GM19324 (cell line): ENCODE results near the gene SMS.

ENCODE experiments used
- ATAC-seq: cut with Tn5 transposase; IDR thresholded peaks from one replicate; pipeline ENCODE4 v1.9.1; 2021; ENCODE audit warnings: mild to moderate bottlenecking, moderate library complexity; ENCODE audit not compliant: unreplicated experiment, low FRiP score

The SMS gene

DNA sequence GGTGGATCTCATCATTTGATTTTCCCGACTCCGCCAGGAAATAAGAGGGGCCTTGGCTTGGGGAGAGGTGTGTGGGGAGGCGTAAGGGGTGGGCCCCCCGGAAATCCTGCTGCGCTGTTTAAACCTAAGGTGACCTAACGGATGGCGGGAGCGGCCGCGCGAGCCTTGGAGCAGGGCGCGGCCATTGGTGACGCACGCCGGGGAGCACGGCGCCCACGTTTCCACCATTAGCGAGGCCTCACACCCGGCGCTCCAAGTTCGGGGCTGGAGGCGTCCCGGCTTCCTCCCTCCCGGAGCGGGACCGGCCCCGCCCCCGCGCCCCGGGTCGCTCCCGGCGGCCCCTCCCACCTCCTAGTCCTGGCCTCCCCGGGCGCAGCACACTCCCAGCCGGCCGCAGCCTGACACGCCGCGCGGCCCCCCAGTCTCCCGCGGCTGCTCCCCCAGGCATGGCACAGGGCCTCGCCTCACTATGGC lies at the start of gene SMS:
Gene SMS, plus strand, starts transcription at position 354 of the 474 bp plus-strand sequence. Its CDS starts 116 bp downstream, at position 470.
- peak; percentile 85 for ATAC-seq

DNA sequence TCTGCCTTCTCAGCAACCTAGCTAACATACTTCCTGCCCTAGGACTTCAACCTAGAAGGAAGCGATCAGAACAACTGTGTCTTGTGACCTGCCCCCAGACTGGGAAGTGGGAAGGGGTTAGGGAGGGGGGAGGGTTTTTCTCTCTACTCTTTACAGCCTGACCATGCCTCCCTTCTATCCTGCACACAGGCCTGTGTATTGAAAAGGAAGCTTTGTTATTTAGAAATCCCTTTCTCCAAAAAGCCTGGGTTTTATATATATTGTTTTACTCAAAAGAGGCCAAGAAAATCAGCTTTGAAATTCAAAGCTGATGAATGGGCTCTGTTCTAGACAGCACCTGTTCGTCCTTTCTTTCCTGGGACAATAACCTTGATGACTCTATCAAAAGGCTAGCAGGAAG lies 35.2 kb upstream of the SMS start:
- ATAC-seq, result no peak

DNA sequence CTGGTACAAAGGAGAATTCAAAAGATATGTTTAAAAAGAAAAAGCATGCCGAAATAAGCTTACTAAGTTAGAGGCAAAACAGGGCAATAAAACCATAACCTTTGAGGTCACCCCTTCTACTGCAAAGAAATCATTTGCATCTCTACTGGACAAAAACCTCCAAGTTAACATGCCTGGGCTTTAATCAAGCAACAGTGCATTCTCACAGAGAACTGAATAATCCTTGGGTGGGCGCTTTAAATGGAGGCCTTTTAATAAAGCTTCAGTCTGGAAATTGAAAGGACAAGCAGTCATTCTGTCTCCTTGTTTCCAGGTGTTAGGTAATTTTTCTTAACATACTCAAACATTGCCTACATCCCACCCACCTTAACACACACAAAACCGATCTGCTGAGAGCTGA lies 34.6 kb upstream of the SMS start:
- ATAC-seq, result no peak

DNA sequence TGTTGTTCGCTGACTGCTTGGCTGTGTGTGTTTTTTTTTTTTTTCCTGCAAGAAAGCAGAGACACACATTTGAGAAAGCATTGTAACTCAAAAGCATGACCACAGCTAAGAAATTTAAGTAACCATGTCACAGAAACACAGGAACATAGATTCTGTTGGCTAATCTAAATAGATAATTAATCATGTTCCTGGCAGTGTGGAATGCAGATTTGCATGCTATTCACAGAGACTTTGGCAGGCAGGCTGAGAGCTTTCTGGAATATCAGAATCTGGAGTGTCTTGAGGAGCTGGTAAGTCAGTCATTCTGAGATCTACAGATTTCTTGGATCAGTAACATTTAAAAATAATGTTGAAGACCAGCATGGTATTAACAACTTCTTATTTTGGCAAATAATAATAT lies 33.2 kb upstream of the SMS start:
- ATAC-seq, result no peak

DNA sequence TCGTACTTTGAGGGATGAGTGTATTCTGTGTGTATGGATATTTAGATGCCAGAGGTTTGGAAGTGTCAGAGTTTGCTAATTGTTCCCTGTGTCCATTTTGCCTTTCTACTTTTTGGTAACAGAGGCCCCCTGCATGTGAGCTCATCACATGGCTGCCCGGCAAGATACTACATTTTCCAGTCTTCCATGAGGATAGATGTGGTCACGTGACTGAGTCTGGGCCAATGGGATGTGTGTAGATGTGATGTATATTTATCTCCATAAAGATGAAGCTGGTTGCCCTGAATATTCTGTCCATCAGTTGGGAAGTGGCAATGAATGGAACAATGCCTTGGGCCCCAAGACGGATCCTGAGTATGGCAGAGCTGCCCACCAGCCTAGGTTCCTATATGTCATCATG lies 29.0 kb upstream of the SMS start:
- no peak for ATAC-seq

DNA sequence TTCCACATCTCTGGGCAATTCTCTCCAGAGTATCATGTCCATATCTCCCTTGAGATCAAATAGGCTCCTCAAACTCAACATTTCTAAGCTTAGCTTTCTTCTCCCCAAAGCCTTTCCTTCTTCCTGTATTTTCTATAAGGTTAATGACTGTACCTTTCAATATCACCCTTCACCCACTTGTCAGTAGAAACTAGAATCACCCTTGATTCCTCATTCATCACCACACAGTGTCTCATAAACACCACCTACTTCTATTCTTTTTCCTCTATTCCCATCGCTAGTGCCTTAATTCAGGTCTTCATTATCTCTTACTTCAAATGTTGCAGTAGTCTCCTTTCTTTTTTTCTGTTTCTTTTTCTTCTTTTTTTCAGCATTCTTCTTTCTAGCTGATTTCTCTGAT lies 28.3 kb upstream of the SMS start:
- ATAC-seq, result no peak

DNA sequence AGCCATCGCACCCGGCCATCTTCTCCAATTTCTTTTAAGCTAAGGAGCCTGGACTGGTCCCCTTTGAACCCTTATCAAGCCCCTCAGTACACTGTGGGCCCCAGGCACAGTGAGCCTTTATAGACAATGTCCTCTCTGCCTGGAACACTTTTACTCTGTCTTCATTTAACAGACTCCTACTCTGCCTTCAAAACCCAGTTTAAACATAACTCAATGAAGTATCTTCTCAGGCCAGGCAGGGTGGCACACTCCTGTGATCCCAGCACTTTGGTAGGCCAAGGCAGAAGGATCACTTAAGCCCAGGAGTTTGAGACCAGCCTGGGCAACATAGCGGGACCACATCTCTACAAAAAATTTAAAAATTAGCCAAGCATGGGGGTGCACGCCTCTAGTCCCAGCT lies 27.5 kb upstream of the SMS start:
- ATAC-seq, result no peak

DNA sequence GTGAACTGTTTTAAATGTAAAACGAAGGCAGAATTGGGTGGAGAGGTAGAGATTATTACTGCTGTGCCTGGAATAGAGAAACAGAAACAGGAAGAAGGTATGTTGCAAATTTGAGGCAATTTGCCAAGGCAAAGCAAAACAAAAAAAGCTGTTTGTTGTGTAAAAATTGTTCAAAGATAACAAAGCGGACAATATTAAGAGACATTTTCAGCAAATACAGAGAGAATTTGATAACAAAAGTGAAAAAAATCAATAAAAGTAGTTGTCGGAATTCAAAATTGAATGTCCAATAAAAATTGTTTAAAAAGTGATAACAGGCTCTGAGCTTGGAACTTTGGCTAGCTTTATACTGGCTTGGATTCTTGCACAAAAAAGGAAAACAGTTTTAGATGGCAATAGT lies 14.4 kb upstream of the SMS start:
- no peak for ATAC-seq

DNA sequence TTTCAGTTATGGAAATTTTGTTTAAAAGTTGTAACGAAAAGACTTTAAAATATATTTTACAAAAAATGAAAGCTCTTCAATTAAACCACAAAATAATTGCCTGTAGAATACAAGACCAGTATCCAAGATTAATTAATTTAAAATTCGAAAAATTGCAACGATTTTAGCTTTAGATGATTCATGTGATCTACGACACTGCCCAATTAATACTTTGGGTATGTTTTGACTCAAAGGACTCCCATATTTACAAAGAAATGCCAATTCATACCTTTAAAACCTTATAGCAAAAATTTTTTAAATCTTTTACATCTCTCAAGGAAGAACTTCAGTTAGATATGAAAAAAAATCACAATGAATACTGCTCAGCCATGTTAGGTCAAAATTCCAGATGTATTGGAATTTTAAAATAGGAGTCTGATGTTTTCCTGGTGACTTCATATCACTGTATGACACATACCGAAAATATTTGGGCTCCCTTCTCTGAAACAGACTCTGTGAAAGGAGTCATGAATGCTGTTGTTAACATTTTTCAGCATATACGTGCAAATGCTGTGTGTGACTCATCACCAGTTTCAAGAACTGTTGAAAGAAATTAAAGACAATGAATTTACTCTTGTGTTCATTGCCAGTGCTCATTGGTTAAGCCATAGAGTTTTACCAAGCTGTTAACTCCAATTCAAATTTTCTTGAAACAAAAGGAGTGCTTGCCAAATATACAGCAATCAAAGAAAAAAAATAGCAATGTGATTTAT lies 13.8 kb upstream of the SMS start:
- no peak for ATAC-seq

DNA sequence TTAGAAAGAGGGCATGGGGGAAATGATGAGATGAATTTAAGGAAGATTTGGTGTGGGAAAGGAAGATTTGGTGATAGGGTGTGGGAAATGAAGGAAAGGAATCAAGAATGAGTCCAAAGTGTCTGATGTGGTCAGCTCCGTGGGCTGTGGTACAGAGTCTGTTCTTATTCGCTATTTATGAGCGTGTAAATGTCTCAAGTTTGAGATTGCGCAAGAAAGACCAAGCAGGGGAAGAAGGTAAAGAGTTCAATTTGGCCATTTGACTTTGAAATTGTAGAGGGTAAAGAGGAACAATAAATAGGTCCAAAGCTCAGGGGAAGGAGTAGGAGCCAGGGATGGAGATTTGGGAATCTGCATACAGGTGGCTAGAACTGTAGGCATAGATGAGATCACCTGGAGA lies 11.3 kb upstream of the SMS start:
- no peak for ATAC-seq

DNA sequence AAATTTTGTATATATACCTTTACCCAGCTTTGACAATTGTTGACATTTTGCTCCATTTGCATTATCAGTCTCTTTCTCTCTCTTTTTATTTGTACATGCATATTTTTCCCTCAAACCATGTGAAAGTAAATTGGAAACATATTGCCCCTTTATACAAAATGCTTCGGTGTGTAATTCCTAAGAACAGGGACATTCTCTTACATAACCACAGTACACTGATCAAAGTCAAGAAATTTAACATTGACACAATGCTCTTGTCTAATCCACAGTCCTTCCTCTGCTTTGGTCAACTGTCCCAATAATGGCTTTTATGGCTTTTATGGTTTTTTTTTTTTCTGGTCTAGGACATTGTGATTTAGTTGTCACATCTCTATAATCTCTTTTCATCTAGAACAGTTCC lies 9.5 kb upstream of the SMS start:
- ATAC-seq, result no peak

DNA sequence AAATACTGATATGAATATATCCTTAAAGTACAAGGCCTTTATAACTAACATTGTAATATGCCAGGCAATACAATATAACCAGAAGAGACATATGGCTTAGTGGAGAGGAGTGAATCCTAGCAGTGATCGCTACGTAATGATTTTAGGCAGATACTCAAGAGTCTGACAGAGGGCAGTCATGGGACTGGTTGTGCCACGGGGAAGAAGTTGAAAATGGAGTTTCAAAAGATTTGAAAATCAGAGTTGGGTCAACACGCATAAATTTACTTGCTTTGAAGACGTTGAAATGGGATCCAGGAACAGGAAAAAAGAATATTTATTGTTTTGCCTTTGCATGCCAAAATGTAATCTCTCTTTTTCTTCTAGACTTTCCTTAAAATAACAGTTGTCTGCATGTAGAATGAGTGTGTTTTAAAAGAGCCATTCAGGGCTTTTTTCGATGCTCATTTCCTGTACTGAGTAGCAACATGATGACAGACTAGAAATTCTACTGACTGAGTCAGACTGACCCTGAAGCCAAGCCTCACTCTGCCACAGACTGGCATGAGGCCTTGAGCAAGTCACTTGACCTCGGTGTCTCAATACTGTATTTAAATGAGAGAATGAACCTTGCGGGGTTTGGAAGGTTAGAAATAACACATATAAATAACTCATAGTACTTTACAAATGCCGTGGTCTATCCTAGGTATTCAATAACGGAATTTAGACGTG lies 8.1 kb upstream of the SMS start:
- ATAC-seq, result no peak

DNA sequence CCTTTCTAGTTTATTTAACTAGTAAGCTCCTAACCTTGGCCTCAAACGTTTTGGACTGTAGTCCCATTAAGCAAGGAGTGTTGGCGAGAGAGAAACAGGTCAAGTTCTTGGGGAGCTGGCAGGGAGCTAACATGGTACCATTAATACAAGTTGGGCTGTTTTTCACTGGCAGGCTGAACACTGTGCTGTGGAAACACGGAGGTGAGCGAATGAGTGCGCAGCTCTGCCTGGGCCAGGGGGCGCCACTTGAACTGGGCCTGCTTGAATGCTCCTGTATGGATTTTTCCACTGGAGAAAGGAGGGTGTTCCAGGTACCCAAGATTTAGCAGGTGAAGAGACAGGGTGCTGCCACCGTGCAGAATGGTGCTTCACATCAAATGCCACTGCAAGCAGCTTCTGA lies 7.4 kb upstream of the SMS start:
- no peak for ATAC-seq

DNA sequence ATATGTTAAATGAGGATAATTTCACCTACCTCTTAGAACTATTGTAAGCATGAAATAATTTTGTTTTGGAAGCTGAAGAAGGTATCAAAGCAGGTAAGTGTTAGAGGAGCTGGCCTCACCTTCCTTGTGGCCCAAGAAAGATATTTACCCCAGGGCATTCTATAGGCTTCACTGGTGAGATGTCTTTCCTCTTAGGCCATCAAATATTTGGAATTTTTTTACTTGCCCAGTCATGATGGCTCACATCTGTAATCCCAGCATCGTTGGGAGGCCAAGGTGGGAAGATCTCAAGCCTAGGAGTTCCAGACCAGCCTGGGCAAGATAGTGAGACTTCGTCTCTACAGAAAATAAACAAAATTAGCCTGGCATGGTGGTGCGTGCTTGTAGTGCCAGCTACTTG lies 6.1 kb upstream of the SMS start:
- no peak for ATAC-seq

DNA sequence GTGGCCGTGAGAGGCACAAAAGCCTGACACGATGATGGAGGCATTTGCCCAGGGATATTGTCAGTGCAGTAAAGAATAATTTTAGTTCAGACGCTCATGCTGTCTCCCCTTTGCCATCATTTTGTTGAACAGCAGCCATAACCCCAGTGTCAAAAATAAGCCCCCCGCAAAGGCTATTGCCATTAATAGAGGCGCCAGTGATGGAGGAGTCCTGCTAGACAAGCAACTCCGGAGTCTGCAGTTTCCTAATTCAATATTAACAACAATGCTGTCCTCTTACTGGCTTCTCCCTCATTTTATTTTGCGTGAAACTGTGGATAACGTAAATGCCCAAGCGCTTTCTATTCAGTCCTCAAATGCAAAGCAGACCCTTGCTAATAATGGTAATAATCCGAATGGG lies 603 bp upstream of the SMS start:
- no peak for ATAC-seq

DNA sequence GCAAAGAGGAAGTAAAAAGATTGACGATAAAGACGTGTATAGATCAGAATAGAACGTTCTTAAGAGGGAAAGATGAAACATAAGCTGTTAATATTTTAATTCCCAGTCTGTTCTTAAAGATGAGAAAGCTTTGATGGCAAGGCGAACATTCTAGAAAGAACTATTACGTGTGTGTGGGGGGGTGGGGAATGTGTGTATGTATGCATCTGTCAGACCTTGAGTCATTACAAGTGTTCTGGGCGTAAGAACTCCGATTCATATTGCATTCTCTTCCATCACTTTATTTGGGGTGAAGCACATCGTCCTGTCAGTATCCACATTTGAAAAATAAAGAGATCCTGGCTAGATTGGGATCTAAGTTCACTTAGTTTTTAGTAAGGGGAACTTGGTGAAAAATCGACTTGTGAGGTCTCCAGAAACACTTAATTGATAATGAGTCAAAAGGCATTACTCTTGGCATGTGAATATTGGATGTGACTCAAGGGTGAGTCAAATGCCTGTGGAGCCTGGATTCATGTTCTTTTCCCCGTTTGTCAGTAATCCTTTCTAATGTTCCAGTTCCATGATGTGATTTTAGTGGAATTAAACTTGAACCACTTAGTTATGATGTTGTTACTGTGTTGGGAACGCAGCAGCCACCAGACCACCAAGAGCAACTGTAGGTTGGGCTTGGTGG lies 3.1 kb downstream of the SMS start:
- no peak for ATAC-seq

DNA sequence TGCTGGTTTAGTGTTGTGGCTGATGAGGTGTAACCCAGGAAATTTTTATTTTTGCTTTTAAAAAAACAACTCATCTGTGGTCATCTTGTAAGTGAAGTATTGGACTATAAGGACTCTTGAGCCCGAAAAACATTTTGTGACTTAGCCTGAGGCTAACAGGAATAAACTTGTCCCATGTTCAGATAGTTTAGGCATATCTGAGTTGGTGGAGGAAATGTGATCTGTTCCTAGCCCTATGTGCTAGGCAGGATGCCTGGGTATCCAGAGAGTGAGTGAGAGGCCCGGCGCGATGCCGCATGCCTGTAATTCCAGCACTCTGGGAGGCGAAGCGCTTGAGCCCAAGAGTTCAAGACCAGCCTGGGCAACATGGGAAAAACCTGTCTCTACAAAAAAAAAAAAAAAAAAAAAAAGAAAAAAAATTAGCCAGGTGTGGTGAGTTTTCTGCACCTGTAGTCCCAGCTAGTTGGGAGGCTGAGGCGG lies 3.7 kb downstream of the SMS start:
- no peak for ATAC-seq

DNA sequence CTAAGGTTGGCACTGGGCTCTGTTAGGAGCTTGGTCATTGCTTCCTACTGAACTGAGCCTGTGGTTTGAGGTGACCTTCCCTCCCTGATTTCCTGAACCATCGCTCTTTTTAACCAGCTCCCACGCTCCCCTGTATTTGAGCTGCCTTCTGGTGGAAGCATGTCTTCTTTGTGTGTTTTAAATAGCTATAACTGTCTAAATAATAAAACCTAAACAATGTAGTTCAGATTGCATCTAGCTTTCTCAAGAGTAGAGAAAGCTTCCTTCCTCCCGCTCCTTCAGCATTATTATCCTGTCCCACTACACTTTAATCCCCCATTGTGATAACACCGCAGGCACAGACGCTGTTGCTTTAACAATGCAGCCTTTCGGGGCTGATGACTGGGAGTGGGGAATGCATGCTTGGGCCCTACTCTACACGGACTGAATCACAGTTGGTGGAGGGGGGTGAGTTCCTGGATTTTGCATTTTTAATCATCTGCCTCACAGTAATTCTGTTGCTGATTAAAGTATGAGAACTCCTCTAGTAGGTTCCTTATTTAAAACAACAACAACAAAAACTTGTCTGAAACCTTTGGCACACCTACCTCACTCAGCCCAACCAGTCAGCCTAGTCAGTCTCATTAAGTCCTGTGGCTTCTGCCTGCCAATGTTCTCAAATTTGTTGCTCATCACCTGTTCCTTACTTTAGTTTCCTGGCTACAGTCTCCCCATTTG lies 6.6 kb downstream of the SMS start:
- no peak for ATAC-seq

DNA sequence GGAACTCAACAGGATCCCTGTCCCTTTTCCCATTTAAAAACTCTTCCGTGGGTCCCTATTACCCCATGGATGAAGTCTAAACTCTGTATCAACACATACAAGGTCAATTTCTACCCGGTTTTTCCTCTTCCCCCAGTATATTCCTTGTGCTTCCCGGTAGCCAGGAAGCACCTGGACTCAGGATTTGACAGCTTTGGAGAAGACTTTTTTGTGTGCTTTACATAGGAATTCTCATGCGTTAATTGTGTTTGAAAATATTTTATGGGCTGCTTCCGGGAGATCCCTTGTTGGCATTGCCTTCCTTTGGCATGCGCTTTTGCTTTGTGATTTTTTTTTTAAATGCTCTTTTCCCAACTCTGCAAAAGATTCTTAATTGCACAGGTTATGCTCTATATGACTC lies 7.2 kb downstream of the SMS start:
- no peak for ATAC-seq

DNA sequence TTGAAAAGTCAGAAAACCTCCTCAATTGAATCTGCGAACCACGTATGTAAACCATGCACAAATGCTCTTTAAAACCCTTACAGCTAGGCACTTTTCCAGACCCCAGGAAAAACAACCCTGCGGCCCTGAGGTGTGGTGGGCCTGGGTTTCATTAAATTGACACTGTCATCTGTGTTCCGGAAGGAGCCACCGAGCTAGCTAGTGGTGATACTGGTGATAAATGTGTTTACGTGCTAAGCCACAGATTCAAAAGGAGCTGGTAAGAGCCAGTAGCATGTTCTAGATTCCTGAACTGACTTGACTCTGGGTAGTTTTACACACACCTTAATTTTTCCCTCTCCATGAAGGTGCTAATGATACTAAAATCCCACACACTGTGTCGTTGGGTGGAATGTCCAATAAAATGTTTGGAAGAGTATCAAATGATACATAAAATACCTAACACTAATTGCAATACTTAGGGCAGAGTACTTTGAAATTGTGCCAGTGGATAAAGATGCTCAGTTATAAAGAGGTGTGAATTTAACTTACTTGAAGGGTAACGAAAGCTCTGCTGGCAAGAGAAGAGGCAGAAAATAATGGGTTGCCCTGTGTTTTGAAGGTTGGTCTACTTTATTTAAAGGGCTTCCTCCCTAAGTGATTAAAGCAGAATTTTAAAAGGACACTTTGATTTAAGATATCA lies 8.5 kb downstream of the SMS start:
- no peak for ATAC-seq
